Right atrium auricular region (tissue), 2 donors: Measurements from ENCODE around the gene PCNX4. TPM values are rescaled to one million over a fixed set of nuclear protein-coding genes. Genes with fewer than 3 reads are reported as not detected.

Experiments
- DNase-seq: peaks from one replicate; pipeline ENCODE4 v3.0.0-alpha.2; 2019; ENCODE audit warnings: low spot score
- H3K27ac ChIP-seq, 2 donors: fragments of 200-600 bp; sonication (generic); 1 replicate in 1 of 2; 2 replicates in 1 of 2; pipeline ENCODE4 v1.5.1; 2016 to 2019
- H3K27me3 ChIP-seq, 2 donors: fragments of 200-600 bp; sonication (generic); one replicate each; pipeline versions ENCODE4 v1.5.1 to v1.6.0; 2017 to 2019
- H3K36me3 ChIP-seq: fragments of 200-600 bp; sonication (generic); one replicate; pipeline ENCODE4 v1.5.1; 2016
- H3K4me1 ChIP-seq, 2 donors: fragments of 200-600 bp; sonication (generic); one replicate each; pipeline versions ENCODE4 v1.5.1 to v1.6.0; 2017 to 2019
- H3K4me3 ChIP-seq, 2 donors: fragments of 200-600 bp; sonication (generic); 1 replicate in 1 of 2; 2 replicates in 1 of 2; pipeline ENCODE4 v1.5.1; 2017 to 2019; ENCODE audit warnings: mild to moderate bottlenecking in 1 of 2, moderate library complexity in 1 of 2
- H3K9me3 ChIP-seq, 2 donors: fragments of 200-600 bp; sonication (generic); one replicate each; pipeline ENCODE4 v1.5.1; 2019
- total RNA-seq, 2 donors: library from RNA; depleted of rRNA; stranded (reverse); fragments of >200 nt; gene quantifications; one replicate each; pipeline ENCODE4 v1.1.0, GENCODE V29; 2016
- TF ChIP-seq, protein P1 (sequence below), 2 donors: fragments of 200-600 bp; sonication (generic); IDR thresholded peaks; one replicate each; pipeline ENCODE4 v1.5.1; 2019; ENCODE audit warnings: antibody characterized with exemption in 2 of 2

PCNX4 gene
- total RNA-seq, 2 donors from 2014 or later = 63.2 to 65.0 TPM

DNA sequence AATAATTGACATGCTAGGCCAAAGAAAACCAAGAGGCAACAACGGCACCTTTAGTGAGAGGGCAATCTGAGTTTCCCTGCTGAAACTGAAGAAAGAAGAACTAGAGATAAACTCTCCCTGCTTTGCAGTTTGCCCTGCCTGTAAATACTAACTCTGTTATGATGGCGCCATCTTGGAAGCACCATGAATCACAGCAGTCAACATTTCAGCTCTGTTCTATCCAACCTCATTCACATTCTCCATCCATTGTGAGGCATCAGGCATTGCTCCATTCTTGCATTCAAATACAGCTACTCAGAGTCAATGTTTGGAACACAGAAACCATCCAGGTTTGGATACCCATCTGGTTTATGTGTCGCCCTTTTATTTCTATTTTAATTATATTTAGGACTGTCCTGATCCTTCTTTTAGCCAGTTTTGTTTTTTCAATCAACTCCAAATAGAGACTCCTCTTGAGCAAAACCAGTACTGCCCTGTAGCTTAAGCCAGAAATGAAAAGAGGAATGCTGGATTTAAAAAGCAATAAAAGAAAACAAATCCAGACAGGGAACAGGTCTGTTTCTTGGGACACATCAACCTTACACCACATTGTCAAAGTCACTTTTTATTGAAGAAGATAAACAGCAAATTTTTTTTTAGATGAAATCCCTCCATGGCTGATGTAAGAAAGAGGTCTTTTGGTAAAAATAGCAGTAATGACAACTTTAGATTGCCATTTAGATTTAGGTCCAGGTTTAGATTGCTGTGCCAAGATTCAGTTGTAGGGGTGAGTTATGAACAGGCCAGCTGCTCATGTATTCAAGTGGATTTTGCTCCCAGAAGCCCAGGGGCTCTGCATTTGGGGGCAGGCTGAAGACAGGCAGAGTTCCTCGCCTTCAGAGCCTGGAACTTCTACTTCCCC, 124.0 kb downstream of the PCNX4 start:
- Histone ChIP-seq H3K4me3 (no peak overlapping the region), H3K27ac (no peak overlapping the region), H3K36me3 (no peaks in the 10 kb centered on the region), H3K4me1 (no peaks in the 10 kb centered on the region), H3K9me3 (no peaks in the 10 kb centered on the region), H3K27me3 (no peaks in the 10 kb centered on the region)
- TF ChIP-seq, protein P1, sequence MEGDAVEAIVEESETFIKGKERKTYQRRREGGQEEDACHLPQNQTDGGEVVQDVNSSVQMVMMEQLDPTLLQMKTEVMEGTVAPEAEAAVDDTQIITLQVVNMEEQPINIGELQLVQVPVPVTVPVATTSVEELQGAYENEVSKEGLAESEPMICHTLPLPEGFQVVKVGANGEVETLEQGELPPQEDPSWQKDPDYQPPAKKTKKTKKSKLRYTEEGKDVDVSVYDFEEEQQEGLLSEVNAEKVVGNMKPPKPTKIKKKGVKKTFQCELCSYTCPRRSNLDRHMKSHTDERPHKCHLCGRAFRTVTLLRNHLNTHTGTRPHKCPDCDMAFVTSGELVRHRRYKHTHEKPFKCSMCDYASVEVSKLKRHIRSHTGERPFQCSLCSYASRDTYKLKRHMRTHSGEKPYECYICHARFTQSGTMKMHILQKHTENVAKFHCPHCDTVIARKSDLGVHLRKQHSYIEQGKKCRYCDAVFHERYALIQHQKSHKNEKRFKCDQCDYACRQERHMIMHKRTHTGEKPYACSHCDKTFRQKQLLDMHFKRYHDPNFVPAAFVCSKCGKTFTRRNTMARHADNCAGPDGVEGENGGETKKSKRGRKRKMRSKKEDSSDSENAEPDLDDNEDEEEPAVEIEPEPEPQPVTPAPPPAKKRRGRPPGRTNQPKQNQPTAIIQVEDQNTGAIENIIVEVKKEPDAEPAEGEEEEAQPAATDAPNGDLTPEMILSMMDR (IDR thresholded peaks at IDR 0.05) = no peak
- no peak for DNase-seq

DNA sequence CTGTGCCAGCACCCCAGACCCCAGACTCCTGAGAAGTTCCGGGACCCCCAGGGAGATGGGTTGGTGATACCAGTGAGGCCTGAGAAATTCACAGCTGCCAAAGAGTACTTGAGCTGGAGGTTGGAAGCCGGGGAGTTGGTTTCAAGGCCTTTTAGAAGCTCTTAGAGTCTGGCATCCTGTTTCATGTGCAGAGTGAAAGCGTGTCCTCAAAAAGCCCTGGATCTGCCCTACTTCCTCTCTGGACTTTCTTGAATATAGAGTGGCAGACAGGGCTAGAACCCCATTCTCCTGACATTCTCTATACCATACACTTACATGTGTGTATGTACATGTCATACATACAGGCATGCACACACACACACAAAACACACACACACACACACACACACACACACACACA, 126.0 kb downstream of the PCNX4 start:
- no peak for DNase-seq
- no peak overlapping the region for H3K27ac ChIP-seq
- no peaks in the 10 kb centered on the region for H3K9me3 ChIP-seq
- no peaks in the 10 kb centered on the region for H3K27me3 ChIP-seq
- H3K4me3 ChIP-seq = no peak overlapping the region
- TF ChIP-seq, protein P1 (IDR thresholded peaks at IDR 0.05) = no peak
- peaks cover 0 to 3% of the 10 kb centered on the region in 2 donors for H3K4me1 ChIP-seq
- H3K36me3 ChIP-seq = no peaks in the 10 kb centered on the region

Other genes starting within 250 kb of the PCNX4 start
- gene RTN1, start 221.1 kb upstream of the PCNX4 start, total RNA-seq = 1 to 10 TPM; 1.3 to 2.7 TPM
- under 1 TPM in 1 of 2 donors, not detected in 1; 0.11 TPM for gene LRRC9, start 171.8 kb upstream of the PCNX4 start, total RNA-seq
- 10 to 100 TPM; 57.6 to 71.8 TPM for gene DHRS7, start 73.5 kb downstream of the PCNX4 start, total RNA-seq
- 10 to 100 TPM; 37.0 to 42.4 TPM for gene PPM1A, start 157.3 kb downstream of the PCNX4 start, total RNA-seq